ENCODE data around the gene SPINK14.

DNA sequence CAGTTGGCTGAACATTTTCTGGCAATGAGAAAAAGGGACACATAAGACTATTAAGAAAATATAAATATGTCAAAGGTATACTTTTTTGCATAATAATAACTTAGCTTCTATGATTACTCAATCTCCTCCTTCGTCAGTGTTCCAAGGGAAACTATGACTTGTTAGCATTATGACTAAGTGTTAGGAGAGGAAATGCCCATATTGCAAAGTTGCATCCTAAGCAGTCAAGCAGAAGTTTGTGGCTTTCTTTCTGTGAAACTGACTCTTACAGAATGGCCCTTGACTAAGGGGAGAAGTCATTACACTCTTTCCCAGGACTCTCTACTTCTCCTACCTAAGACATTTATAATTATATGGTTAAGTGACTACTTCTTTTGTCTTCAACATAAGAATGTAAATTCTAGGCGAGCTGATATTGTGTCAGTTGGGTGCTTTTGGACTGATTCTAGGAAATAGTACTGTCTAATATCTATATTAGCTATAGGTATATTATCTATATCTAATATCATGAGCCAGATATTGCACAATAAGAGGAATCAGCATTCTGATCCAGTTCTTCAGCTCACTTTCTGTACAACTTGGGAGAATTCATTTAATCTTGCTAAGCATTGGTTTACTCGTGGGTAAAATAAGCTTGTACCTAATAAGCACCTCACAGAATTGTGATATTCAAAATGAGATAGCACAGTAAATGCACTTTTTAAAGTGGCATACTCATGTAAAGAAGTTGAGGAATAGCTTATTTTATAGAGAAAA is 18.1 kb downstream of the SPINK14 start:
- TF ChIP-seq, protein P1, sequence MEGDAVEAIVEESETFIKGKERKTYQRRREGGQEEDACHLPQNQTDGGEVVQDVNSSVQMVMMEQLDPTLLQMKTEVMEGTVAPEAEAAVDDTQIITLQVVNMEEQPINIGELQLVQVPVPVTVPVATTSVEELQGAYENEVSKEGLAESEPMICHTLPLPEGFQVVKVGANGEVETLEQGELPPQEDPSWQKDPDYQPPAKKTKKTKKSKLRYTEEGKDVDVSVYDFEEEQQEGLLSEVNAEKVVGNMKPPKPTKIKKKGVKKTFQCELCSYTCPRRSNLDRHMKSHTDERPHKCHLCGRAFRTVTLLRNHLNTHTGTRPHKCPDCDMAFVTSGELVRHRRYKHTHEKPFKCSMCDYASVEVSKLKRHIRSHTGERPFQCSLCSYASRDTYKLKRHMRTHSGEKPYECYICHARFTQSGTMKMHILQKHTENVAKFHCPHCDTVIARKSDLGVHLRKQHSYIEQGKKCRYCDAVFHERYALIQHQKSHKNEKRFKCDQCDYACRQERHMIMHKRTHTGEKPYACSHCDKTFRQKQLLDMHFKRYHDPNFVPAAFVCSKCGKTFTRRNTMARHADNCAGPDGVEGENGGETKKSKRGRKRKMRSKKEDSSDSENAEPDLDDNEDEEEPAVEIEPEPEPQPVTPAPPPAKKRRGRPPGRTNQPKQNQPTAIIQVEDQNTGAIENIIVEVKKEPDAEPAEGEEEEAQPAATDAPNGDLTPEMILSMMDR (IDR thresholded peaks at IDR 0.05; ENCODE audit: low read length): no peak
- TF ChIP-seq EZH2 (IDR thresholded peaks at IDR 0.05; ENCODE audit: borderline replicate concordance, low read length): no peak
